Bone marrow (tissue), 2 donors: ENCODE measurements around the gene ATP9B.

Source experiments
- DNase-seq, 2 donors: peaks; one replicate each; lab custom pipeline; 2025; lab: John Stamatoyannopoulos, UW

The ATP9B gene

DNA sequence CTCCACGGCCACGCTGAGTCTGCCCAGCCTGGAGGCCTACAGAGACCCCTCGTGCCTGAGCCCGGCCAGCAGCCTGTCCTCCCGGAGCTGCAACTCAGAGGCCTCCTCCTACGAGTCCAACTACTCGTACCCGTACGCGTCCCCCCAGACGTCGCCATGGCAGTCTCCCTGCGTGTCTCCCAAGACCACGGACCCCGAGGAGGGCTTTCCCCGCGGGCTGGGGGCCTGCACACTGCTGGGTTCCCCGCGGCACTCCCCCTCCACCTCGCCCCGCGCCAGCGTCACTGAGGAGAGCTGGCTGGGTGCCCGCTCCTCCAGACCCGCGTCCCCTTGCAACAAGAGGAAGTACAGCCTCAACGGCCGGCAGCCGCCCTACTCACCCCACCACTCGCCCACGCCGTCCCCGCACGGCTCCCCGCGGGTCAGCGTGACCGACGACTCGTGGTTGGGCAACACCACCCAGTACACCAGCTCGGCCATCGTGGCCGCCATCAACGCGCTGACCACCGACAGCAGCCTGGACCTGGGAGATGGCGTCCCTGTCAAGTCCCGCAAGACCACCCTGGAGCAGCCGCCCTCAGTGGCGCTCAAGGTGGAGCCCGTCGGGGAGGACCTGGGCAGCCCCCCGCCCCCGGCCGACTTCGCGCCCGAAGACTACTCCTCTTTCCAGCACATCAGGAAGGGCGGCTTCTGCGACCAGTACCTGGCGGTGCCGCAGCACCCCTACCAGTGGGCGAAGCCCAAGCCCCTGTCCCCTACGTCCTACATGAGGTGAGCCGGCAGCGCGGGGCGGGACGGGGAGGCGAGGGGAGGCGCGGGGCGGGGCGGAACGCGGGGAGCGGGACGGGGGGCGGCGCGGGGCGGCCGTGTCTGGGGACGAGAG is 341.8 kb downstream of the ATP9B start:
- no peak for DNase-seq

DNA sequence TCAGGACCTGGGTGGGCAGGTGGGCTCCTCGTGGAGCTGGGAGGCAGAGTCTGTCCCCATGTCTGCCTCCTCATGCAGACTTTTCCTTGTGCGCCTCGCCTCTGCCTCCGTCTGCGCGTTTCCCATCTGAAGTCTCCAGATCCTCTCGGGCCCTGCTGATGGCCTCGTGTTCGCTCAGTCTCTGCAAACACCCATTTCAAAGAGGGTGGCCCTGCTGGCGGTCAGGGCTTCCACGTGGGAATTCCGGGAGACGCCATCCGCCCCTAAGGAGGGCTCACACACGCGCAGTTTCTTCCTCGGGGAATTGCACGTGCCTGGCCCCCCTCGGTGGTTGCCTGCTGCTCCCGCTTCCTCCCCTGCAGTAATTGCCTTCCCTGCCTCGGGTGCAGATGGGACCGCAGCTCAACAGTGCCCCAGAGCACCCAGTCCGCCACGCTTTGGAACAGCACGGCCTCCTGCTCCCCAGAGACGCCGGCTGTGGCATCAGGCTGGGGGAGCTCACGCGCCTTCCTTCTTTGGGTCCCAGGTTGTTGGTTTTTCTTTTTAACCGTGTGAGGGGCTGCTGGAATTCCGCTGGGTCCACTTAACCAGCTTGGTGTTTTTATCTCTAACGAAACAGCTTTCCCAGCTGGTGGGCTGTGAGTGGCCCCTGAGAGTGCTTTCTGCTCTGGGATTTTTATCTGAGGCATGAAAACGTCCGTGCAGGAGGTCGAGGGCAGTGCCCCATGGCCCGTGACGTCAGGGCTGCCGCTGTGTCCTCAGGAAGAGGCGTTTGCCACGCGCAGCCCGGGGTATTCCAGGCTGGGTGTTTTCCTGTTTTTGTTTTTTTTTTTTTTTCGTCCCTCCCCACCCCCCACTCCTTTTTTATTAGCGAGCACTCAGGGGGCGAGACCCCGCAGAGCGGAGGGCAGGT is 342.7 kb downstream of the ATP9B start:
- no peak for DNase-seq

DNA sequence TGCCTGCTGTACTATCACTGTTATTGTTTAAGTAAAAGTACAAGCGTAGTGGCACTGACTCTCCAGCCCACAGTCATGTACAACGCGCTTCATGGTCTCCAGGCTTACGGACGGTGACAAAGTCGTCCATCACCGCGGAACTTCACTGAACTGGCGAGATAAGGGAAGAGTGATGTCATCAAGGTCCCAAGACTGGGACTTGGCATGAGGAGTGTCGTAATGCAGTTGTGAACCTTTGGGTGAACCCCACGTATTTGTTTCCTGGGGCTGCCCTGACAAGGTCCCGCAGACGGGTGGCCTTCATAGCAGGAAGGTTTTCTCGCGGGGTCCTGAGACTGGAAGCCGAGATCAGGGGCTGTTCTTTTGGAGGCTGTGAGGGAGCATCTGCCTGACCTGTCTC is 343.8 kb downstream of the ATP9B start:
- no peak for DNase-seq

DNA sequence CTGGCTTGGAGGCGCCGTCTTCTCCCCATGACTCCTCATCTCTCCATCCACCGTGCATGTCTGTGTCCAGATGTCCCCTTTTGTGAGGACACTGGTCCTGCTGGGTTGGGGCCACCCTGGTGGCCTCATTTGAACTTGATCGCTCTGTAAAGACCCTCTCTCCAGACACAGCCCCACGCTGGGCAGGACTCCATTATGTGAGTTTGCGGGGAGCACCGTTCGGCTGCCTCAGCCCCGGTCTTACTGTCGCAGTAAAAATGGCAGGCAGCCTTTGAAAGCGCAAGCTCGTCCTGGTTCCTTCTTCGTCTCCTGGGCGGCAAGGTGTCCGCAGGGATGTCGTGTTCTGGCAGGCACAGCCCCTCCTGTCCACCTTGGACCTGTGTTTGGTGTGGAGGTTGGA is 344.2 kb downstream of the ATP9B start:
- DNase-seq, result no peak

DNA sequence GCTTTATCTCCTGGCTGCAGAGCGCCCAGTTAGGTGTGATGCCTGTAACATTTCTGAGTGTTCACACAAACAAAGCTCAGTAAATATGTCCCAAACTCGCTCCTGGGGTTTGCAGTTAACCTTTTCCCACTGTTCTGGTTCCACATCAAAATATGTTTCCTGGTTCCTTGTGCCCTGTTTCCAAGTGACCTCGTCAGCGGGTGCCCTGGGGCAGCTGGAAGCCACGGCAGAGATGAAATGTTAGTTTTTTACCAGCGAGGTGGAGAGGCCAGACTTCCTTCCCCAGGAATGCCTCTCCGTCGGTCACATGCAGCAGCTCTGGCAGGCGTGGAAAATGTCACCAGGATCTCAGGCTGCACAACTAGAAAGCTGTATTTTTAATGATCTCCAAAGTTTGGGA is 344.7 kb downstream of the ATP9B start:
- DNase-seq, result no peak

DNA sequence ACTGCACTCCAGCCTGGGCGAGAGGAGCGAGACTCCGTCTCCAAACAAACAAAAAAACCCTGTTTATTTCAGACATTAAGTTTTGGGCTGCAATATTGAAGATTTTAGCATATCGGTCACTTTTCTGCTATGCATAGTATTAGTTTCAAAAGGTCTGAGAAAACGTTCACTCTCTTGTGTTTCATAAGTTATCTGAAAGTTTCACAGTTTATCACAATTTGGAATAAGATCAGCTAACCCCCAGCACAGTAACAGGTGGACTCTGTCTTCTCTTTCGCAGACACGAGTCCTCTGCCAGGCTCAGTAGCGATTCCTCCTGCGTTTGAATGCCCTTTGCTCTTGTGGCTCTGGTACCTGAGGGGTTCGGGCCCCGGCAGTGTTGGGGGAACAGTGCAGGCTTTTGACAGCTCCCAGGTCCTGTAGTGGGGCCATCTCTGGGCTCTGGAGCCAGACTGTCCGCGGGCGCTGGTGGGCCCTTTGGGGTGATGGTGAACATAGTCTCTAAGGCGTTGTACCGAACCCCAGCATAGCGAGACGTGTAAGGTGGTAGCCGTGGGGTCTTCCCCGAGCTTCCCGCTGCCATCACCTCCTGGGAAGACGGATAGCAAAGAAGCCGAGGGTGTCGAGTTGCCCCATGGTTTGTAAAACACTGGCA is 347.0 kb downstream of the ATP9B start:
- DNase-seq, result no peak

DNA sequence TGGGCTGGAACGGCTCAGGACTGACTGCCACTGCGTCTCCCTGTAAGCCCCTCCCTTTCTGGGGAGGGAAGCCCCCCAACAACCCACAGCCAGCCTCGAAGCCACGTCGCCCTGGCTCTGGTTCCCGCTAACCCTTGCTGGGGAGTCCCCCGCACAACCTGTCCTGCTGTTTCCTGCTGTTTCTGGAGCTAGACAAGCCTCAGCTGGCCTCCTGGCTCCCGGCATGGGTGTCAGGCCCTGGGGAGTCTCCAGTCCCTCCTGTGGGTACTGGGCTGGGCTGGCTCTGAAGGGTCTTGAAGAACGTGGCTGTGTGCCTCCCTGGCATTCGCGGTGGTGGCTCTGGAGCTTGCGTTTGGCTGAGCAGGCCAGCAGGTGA is 347.5 kb downstream of the ATP9B start:
- no peak for DNase-seq

DNA sequence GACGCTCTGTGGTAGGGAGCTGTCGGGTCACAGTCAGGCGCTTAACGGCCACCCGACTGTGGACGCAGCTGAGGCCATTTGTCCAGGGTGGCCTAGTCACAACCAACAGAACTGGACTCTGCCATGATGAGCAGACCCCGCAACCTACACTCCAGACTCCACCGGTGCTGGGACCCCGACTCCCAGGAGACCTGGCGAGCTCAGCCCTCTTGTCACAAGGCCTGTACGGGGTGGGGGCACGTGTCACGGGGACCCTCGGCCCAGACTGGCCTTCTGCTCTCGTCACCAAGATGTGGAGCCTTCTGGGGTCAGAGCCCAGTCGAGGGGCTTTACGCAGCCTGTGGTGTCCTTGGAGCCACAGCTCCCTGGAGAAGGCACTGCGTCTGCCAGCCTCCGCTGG is 349.0 kb downstream of the ATP9B start:
- no peak for DNase-seq

DNA sequence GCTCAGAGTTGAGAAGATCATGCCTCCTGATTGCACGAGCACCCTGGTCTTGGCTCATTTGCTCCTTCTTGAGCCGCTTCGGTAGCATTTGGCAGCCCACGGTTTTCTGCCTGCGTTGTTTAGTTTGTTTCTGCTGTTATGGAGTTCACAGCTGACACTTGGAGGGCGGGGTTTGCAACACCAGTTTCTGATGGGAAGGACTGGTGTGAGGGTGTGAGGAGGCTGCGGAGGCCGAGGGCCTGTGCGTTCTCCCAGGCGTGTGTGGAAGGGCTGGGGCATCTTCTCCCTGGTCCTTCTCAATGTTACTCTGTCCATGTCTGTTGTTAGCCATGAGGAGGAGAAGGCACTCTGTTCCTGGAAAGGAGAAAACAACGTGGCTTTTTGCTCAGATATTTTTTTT is 349.4 kb downstream of the ATP9B start:
- no peak for DNase-seq

DNA sequence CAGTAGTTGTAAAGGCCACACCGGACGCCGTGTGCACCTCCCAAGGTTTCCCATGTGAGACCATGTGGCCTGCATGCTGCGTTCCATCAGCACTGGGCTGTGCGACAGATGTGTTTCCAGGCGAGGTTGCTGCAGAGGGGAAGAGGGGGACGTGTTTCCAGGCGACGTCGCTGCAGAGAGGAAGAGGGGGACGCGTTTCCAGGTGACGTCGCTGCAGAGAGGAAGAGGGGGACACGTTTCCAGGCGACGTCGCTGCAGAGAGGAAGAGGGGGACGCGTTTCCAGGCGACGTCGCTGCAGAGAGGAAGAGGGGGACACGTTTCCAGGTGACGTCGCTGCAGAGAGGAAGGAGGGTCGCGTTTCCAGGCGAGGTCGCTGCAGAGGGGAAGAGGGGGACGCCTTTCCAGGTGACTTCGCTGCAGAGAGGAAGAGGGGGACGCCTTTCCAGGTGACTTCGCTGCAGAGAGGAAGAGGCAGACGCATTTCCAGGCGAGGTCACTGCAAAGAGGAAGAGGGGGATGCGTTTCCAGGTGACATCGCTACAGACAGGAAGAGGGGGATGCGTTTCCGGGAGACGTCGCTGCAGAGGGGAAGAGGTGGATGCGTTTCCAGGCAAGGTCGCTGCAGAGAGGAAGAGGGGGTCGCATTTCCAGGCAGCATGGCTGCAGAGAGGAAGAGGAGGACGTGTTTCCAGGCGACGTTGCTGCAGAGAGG is 351.0 kb downstream of the ATP9B start:
- DNase-seq, result no peak

DNA sequence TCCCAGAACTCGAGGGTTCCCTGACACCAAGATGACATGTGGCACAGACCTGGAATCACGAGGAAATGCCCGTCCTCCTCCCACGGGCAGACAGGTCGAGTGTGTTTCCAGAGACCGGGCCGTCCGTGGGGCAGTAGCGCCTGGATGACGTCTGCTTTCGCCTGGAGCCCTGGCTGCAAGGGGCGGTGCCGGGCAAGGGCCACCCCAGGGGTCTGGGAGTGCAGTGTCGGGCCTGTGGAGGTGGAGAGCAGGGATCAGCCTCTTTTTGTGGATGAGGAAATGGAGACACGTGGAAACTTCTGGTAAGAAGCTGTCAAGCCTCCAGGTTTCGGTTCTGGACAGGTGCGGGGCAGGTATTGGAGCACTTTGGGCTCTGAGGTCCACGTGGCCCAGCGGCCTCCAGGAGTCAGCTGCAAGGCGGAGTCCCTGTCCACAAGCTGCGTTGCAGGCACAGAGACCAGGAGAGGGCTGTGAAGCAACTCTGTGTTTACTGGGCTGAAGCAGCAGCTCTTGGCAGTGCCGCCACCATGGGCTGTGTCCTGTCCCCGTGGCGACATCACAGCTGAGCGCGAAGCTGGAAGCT is 352.2 kb downstream of the ATP9B start:
- DNase-seq, result no peak

DNA sequence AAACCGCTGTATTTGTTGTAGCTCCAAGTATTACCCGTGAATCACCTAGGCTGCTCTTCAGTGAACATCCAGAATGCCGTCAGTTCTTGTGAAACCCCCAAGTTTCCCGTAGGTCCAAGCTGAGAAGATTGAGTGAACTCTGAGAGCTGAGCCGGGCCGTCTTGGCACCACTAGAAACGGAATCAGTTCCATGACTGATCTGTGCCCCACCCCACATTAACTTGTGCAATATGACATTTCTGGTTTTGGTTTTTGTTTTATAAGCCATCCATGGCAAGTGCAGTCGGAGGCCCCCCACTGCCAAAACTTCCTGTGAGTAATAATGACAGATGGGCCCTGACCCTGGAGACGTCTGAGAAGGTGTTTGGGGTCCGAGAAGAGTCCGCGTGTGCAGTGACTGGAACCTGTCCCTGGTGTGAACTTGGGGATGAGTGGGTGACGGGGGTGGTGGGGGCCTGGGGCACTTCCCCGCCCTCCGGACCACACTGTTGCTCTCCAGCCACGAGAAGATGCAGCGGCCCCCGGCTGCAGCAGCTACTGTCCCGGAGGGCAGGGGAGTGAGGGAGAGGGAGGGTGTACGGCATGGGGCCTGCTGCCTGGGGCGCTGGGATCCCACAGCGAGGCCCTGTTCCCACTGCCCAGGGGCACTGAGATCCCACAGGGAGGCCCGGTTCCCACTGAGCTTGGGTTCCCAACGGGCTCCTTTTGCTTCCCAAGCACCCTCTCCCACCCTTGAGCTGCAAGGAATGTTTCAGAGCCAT is 353.0 kb downstream of the ATP9B start:
- no peak for DNase-seq

DNA sequence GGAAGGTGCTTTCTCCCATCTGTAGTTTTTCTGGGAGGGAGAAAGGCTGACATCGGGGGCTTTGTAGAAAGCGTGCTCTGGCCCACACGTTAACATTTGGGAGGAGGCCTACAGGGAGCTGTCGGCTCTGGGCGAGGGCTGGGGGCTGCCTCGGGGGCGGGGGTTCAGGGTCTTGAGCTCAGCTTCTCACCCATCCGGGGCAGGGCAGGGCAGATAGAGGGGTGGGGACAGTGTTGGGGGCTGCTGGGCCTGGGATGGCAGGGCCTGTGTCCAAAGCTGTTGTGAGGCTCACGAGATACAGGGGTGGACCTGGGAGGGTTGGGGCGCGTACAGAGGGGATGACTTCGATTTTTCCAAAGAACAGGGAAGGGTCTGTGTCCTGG is 353.6 kb downstream of the ATP9B start:
- no peak for DNase-seq

DNA sequence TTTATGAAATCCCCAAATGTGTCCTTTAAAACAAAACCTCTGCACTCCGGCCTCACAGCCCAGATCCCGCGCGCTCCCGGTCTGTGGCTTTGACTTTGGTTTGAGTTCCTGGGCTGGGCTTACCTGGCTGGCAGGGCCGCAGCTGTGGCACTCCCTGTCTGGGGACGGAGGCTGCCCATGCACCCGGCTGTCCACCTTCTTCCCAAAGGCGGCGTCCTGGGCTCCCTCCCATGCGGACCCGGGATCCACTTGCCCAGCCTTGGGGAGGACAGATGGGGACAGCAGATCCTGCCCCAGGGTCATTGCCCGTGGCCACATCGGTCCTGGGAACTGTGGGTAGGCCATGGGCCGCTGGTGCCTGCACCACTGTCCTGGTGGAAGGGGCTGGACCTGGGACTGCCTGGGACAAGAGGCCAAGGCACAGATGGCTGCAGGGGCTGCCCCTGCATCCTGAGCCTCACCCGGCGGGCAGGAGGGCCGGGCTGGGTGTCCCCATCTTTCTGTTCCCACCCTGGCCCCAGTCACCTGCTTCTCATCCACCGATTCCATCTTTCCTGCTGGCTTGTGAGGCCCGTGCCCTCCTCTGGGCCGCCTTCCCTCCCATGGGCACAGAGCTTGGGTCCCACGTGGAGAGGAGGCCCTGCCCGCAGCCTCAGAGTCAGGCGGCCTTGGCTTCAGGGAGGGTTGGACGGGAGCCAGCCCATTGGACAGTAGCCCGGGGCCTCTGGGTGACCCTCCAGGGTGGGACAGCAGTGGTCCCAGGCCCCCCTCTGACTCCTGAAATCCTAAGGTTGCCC is 354.2 kb downstream of the ATP9B start:
- DNase-seq, result no peak

DNA sequence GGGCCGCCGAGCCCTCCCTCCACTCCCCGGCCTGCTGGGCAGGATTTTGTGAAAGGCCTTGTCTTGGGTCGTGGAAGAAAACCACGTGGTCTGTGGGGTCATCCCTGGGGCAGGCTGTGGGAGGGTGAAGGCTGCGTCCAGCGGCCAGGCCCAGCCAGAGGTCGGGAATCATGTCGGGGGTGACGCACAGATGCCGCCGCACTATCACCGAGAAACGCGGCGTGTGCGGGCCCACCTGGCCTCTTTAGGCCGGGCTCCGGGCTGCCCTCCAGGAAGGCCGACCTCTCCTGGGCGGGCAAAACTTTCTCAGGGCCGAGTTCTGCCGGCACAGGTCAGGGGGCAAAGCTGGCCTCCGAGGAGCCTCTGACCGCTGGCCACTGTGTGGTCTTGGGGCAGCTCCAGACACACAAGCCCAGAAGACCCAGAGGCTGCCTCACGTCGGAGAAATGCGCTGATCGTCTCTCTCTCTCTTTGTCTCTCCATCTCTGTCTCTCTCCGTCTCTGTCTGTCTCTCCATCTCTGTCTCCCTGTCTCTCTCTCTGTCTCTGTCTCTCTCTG is 354.9 kb downstream of the ATP9B start:
- no peak for DNase-seq

DNA sequence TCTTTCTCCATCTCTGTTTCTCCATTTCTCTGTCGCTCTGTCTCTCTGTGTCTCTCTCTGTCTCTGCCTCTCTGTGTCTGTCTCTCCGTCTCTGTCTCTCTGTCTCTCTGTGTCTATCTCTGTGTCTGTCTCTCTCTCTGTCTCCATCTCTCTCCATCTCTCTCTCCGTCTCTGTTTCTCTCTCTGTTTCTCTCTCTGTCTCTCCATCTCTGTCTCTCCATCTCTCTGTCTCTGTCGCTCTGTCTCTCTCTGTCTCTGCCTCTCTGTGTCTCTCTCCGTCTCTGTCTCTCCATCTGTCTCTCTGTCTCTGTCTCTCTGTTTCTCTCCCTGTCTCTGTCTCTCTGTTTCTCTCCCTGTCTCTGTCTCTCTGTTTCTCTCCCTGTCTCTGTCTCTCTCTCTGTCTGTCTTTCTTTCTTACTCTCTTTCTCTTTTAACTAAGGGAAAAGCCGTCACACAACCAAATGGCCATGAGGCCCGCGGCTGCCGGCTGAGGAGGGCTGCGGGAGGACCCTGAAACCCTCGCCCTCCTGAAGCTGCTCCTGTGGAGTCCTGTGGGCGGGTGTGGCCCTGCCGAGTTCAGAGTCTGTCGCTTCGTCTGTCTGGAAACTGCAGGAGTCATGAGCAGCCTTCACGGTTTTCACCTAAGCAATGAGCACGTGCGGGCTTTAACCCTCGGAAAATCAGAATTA is 355.8 kb downstream of the ATP9B start:
- DNase-seq, result no peak

DNA sequence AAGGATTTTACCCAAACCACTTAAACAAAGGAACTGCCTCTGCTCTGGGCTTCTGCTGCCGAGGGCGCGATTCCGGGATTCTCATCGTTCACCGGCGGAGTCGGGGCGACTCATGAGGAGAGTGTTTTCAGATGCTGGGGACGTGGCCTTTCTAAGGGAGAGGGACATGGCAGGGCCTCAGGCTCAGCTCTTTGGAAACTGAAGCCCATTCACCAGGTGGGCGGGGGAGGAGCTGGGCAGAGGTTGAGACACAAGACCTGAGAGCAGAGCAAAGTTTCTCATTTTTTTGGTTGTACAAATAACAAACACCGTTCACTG is 356.3 kb downstream of the ATP9B start:
- DNase-seq, result no peak

DNA sequence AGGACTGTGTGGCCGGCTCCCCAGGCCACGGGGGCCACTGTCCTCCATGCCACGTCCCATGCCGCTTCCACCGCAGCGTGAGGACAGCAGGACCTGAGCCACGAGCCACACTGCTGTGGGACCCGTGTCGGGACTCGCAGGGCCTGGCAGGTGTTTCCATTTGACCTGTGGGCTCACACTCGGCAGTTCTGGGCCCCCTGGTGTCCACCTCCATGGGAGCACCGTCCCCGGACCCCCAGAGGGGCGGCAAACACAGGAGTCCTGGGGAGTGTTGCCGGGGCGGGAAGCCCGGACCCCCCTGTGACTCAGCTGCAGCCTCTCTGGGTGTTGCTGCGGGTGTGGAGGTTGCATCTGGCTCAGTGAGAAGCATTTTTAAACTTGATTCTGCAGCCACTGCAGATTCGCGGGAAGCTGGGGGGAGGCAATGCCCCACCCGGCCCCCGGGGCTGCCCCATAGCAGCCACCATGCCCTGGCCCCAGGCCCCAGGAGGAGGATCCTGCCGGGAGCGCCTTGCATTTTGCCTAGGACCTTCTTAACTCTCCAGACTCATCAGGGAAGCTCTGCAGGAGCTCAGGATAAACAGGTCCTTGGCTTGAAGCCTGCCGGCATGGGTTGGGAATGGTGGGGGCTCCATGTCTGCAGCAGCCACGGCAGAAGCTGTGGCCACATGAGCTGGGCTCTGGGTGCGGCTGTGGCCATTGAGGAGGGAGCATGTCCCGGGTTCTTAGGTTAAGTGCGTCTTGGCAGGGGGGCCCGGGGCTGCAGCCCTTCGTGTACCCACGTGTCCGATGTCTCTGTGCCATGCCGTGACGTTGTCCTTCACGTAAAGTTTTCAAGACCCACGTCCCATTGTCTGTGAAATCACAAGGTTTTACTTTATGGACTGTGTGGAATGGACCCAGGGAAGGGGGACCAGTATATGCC is 357.4 kb downstream of the ATP9B start:
- DNase-seq, result no peak
